Myocyte (in vitro differentiated cells): ENCODE results near the gene PNPLA8. TPM values are rescaled to one million over a fixed set of nuclear protein-coding genes. Genes with fewer than 3 reads are reported as not detected.
"Not testable (repeated sequence)": the region's sequence is repeated elsewhere in the genome, so short reads cannot be mapped to it uniquely, and the experiment has no call there.

Experiments used
- DNase-seq: peaks from one replicate; pipeline ENCODE4 v3.0.0-alpha.2; 2012; ENCODE audit warnings: low read depth
- total RNA-seq: library from RNA; depleted of rRNA; stranded (reverse); fragments of >200 nt; gene quantifications from 2 replicates; pipeline ENCODE4 v1.2.3, GENCODE V29; 2014

PNPLA8 gene
- total RNA-seq, 1 donor from 2014 or later: 58.5 TPM

DNA sequence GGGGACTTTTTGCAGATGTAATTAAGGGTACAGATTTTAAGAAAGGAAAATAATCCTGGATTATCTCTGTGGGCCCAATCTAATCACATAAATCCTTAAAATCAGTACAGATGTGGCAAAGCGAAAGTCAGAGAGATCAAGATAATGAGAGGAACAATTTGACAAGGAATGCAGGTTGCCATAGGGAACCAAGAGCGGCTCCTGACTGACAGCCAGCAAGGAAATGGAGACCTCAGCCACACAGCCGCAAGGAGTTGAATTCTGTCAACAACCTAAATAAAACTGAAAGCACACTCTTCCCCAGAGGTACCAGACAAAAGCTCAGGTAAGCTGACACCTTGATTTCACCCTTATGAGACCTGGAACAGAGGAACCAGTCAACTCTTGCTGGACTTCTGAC lies 3.4 kb upstream of the PNPLA8 start:
- no peak for DNase-seq

- DNase-seq: no peak
Observed at GRCh38 chr7:108528183-108528712, 2.3 kb upstream of the PNPLA8 start.

GRCh38 chr7:108526768-108527017 lies 758 bp upstream of the PNPLA8 start:
- no peak for DNase-seq

GRCh38 chr7:108525327-108525984 lies 479 bp downstream of the PNPLA8 start:
- peak; percentile 92 for DNase-seq

GRCh38 chr7:108522780-108523179 lies 3.2 kb downstream of the PNPLA8 start:
- DNase-seq: no peak

- DNase-seq: no peak
Observed at GRCh38 chr7:108517951-108518350, 8.0 kb downstream of the PNPLA8 start.

- no peak for DNase-seq
Observed at GRCh38 chr7:108515630-108516029, 10.3 kb downstream of the PNPLA8 start.

- no peak for DNase-seq
Observed at GRCh38 chr7:108515013-108515412, 10.9 kb downstream of the PNPLA8 start.

- DNase-seq: no peak
Observed at GRCh38 chr7:108511939-108512338, 14.0 kb downstream of the PNPLA8 start.

- DNase-seq: not testable (repeated sequence)
Observed at GRCh38 chr7:108504576-108504975, 21.4 kb downstream of the PNPLA8 start.

DNA sequence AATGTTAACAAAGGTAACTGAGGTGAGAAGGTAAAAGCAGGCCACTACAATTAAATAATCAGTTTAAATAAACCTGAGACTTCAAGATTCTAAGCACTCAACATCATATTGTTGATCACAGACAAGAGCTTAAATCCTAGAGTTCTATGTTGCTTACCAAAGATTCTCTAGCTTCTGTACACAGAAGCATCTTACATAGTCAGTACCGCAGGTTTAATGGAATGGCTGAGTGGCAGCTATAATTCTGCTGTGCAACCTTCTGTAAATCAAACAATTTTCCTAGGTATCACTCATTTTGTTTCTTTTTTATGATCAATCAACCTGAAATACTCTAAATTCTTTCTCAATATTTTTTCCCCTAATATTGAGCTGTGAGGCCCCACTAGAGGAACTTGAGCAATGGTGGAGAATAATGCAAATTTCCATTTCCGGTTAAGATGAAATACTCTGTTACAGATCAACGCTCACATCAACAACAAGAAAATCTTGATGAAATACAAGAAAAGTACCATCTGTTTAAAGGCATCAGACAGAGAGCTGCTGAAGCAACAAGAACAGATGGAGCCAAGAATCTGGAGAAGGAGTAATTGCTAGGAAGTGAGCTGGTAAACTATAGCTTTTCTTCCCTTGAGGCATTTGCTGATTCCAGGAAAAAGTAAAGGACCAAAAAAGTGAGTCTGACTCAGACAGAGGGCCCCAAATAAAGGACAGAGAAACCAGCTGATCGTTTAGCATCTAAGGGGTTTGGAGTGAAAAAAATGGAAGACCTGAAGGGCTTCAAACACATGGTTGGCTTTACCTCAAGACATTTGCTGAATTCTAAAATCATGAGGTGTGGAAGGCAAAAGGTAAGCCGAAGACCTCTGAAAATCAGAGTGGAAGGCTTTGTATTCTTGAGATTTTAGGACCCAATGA lies 22.6 kb downstream of the PNPLA8 start:
- DNase-seq: peak; percentile 60

GRCh38 chr7:108499566-108499965 lies 26.4 kb downstream of the PNPLA8 start:
- no peak for DNase-seq

DNA sequence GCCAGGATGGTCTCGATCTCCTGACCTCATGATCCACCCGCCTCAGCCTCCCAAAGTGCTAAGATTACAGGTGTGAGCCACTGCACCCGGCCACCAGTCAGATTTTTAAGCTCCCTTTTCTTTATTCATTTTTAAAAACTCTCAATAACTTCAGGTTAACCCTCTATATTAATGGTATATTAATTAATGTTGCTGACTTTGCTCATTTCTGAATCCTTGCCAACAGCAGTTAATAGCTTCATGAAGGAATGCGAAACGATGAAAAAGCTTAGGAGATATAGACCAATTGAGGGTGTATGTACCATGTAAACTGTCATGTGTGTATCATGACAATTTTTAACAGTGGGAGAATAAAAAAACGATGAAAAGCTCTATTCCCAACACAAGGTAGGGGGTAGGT lies 27.5 kb downstream of the PNPLA8 start:
- no peak for DNase-seq

DNA sequence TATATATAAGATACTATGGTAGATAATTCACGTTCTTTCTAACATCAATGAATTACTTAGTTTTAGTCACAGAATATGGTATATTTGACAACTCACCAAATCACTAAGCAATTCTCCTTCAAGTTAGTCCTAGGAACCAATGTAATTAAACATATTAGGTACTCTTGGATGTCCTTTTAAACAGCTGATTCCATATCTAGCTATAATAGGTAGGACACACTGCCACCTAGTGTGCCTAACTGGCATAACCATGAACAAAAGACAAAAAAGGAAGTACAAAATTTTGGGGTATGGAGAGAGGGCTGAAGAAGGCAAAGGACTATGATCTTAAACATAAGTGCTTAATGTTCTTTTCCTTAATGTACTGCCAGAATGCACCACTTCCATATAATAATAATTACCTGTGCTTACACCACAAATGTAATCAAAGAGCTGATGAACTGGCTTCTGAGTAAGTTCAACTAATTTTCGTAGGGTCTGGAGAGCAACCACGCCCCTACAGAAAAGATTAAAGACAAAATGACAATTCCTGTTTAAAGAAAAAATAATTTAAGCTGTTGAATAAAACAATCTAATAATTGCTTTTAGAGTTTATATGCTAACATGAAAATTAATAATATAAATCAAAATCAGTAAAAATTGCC lies 28.7 kb downstream of the PNPLA8 start:
- peak; percentile 76 for DNase-seq

GRCh38 chr7:108492742-108493141 lies 33.2 kb downstream of the PNPLA8 start:
- peak; percentile 41 for DNase-seq

GRCh38 chr7:108488768-108489538 lies 37.0 kb downstream of the PNPLA8 start:
- DNase-seq: no peak

DNA sequence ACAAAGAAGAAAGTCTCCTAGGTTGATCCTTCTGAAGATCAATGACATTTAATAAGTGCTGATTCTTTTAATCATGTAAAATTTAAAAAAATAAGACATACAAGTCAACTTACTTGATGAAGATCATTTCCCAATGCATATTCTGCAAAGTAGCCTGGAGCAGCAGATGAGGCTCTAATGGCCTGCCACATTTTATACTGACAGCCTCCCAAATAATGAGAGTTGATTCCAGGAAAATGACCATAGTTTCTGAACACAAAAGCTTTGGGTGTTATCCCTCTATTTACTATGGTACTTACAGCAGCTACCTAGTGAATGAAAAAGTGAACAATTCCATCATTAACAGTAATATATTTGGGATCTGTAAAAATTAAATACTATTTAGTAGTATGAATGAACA lies 38.3 kb downstream of the PNPLA8 start:
- no peak for DNase-seq

GRCh38 chr7:108486291-108486966 lies 39.5 kb downstream of the PNPLA8 start:
- peak; percentile 25 for DNase-seq

- no peak for DNase-seq
Observed at GRCh38 chr7:108484137-108484536, 41.8 kb downstream of the PNPLA8 start.

DNA sequence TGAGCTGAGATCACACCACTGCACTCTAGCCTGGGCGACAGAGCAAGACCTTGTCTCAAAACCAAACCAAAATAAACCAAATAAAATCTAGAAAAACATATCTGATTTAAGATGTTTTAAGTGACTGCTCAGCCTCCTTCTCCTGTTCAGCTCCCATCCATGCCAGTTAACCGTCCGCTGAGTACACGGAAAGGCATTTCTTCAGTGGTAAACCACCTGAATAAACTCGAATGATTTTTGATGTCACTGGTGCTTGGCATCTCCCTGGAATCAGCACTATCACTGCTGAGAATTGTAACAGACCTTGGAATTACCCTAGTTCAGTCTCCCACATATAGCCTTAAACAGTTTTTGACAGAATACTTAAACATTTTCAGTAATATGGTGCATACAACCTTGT lies 45.6 kb downstream of the PNPLA8 start:
- no peak for DNase-seq

DNA sequence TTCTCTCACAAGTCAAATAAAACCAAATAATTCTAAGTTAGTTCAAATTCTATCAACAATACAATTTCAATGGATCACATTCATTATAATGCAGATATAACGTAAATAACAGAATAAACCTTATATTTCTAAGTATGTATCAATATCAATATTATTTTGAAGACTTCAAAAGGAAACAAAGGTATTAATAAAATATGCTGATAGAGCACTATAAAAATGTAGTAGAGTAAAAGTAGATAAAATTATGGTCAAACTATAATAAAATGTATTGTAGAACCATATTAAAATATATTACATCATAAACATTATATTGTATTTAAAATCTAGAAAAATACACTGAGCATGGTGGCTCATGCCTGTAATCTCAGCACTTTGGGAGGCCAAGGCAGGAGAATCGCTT lies 46.2 kb downstream of the PNPLA8 start:
- DNase-seq: no peak
